Panc1 (cell line): ENCODE data around the gene ADAM12.

ENCODE experiments used
- POLR2AphosphoS5 ChIP-seq: IDR thresholded peaks from 2 replicates; pipeline ENCODE4 v1.6.1; 2012; ENCODE audit warnings: mild to moderate bottlenecking, low read depth, low read length, moderate library complexity
- TF ChIP-seq, protein P1 (sequence below): fragments of 450-650 bp; IDR thresholded peaks from 2 replicates; pipeline ENCODE4 v1.5.1; 2017; ENCODE audit warnings: mild to moderate bottlenecking

- TF ChIP-seq, protein P1, sequence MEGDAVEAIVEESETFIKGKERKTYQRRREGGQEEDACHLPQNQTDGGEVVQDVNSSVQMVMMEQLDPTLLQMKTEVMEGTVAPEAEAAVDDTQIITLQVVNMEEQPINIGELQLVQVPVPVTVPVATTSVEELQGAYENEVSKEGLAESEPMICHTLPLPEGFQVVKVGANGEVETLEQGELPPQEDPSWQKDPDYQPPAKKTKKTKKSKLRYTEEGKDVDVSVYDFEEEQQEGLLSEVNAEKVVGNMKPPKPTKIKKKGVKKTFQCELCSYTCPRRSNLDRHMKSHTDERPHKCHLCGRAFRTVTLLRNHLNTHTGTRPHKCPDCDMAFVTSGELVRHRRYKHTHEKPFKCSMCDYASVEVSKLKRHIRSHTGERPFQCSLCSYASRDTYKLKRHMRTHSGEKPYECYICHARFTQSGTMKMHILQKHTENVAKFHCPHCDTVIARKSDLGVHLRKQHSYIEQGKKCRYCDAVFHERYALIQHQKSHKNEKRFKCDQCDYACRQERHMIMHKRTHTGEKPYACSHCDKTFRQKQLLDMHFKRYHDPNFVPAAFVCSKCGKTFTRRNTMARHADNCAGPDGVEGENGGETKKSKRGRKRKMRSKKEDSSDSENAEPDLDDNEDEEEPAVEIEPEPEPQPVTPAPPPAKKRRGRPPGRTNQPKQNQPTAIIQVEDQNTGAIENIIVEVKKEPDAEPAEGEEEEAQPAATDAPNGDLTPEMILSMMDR: no peak
- no peak for TF ChIP-seq POLR2AphosphoS5
Observed at GRCh38 chr10:126143117-126143516, 245.2 kb downstream of the ADAM12 start.
